ENCODE results near the gene OLFM2.

Gene OLFM2

DNA sequence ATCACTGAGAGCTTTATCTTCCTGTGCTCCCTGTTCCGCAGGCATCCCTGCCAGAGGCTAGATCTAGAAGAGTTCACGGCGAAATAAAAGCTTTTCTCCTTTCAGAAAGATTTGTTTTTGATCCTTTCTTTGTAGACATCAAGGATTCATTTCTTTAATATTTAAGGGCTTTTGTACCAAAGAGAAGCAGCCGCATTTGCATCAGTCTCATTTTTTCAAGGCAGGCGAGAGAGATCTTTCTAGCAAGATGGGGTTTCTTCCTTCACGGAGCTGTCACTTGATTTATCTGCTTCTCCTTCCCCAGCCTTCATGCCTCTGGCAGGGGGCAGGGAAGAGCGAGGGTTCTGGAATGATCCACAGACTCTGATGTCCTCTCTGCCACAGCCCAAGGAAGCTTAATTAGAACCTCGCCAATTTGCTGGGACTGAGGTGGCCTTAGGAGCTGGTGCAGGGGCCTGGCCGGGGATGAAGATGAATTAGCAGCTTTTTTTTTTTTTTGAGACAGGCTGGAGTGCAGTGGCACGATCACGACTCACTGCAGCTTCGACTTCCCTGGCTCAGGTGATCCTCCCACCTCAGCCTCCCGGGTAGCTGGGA lies 61.2 kb downstream of the OLFM2 start:
- TF ChIP-seq ZFP30 (CRISPR knock-in tag; IDR thresholded peaks at IDR 0.05) (no peak), RARB (CRISPR knock-in tag; IDR thresholded peaks at IDR 0.05) (no peak), ZFP3 (CRISPR knock-in tag; IDR thresholded peaks at IDR 0.05) (no peak), ESRRG (CRISPR knock-in tag; IDR thresholded peaks at IDR 0.05) (no peak), ZNF565 (CRISPR knock-in tag; conservative IDR thresholded peaks at IDR 0.05; ENCODE audit: low read depth) (no peak), ZNF70 (CRISPR knock-in tag; IDR thresholded peaks at IDR 0.05) (no peak), ZNF8 (CRISPR knock-in tag; IDR thresholded peaks at IDR 0.05) (no peak), ZC3H10 (CRISPR knock-in tag; IDR thresholded peaks at IDR 0.05) (no peak), GLIS3 (CRISPR knock-in tag; IDR thresholded peaks at IDR 0.05) (no peak), OSR1 (CRISPR knock-in tag; IDR thresholded peaks at IDR 0.05) (no peak)
- TF ChIP-seq, protein P1, sequence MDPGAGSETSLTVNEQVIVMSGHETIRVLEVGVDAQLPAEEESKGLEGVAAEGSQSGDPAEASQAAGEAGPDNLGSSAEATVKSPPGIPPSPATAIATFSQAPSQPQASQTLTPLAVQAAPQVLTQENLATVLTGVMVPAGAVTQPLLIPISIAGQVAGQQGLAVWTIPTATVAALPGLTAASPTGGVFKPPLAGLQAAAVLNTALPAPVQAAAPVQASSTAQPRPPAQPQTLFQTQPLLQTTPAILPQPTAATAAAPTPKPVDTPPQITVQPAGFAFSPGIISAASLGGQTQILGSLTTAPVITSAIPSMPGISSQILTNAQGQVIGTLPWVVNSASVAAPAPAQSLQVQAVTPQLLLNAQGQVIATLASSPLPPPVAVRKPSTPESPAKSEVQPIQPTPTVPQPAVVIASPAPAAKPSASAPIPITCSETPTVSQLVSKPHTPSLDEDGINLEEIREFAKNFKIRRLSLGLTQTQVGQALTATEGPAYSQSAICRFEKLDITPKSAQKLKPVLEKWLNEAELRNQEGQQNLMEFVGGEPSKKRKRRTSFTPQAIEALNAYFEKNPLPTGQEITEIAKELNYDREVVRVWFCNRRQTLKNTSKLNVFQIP (CRISPR knock-in tag; IDR thresholded peaks at IDR 0.05; ENCODE audit: borderline replicate concordance, low read depth) = no peak
- no peak for ATAC-seq

- no peak for ATAC-seq
- no peak for TF ChIP-seq TOX (CRISPR knock-in tag; IDR thresholded peaks at IDR 0.05; ENCODE audit: borderline replicate concordance)
- TF ChIP-seq ZC3H10 (CRISPR knock-in tag; IDR thresholded peaks at IDR 0.05) = no peak
- TF ChIP-seq ARNTL (CRISPR knock-in tag; IDR thresholded peaks at IDR 0.05; ENCODE audit: borderline replicate concordance, low read depth) = no peak
- TF ChIP-seq, protein P2, sequence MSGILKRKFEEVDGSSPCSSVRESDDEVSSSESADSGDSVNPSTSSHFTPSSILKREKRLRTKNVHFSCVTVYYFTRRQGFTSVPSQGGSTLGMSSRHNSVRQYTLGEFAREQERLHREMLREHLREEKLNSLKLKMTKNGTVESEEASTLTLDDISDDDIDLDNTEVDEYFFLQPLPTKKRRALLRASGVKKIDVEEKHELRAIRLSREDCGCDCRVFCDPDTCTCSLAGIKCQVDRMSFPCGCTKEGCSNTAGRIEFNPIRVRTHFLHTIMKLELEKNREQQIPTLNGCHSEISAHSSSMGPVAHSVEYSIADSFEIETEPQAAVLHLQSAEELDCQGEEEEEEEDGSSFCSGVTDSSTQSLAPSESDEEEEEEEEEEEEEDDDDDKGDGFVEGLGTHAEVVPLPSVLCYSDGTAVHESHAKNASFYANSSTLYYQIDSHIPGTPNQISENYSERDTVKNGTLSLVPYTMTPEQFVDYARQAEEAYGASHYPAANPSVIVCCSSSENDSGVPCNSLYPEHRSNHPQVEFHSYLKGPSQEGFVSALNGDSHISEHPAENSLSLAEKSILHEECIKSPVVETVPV (CRISPR knock-in tag; IDR thresholded peaks at IDR 0.05) = no peak
- no peak for TF ChIP-seq CSDC2 (CRISPR knock-in tag; IDR thresholded peaks at IDR 0.05)
- TF ChIP-seq, protein P3, sequence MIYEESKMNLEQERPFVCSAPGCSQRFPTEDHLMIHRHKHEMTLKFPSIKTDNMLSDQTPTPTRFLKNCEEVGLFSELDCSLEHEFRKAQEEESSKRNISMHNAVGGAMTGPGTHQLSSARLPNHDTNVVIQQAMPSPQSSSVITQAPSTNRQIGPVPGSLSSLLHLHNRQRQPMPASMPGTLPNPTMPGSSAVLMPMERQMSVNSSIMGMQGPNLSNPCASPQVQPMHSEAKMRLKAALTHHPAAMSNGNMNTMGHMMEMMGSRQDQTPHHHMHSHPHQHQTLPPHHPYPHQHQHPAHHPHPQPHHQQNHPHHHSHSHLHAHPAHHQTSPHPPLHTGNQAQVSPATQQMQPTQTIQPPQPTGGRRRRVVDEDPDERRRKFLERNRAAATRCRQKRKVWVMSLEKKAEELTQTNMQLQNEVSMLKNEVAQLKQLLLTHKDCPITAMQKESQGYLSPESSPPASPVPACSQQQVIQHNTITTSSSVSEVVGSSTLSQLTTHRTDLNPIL (CRISPR knock-in tag; IDR thresholded peaks at IDR 0.05; ENCODE audit: low read depth) = no peak
- TF ChIP-seq TCF4 (CRISPR knock-in tag; IDR thresholded peaks at IDR 0.05; ENCODE audit: borderline replicate concordance) = no peak
- no peak for TF ChIP-seq ISL1 (CRISPR knock-in tag; IDR thresholded peaks at IDR 0.05)
- TF ChIP-seq GLIS3 (CRISPR knock-in tag; IDR thresholded peaks at IDR 0.05) = no peak
- TF ChIP-seq TSHZ2 (CRISPR knock-in tag; IDR thresholded peaks at IDR 0.05) = no peak
- TF ChIP-seq, protein P1 (CRISPR knock-in tag; IDR thresholded peaks at IDR 0.05; ENCODE audit: borderline replicate concordance, low read depth) = no peak
These were observed 63.6 kb downstream of the OLFM2 start for GRCh38 chr19:9872618-9873242.

GRCh38 chr19:9871626-9872338 lies 64.5 kb downstream of the OLFM2 start:
- ATAC-seq = no peak
- TF ChIP-seq TSHZ2 (CRISPR knock-in tag; IDR thresholded peaks at IDR 0.05) = no peak
- no peak for TF ChIP-seq TOX (CRISPR knock-in tag; IDR thresholded peaks at IDR 0.05; ENCODE audit: borderline replicate concordance)
- TF ChIP-seq PATZ1 (CRISPR knock-in tag; IDR thresholded peaks at IDR 0.05; ENCODE audit: borderline replicate concordance) = no peak
- TF ChIP-seq, protein P2 (CRISPR knock-in tag; IDR thresholded peaks at IDR 0.05) = no peak
- no peak for TF ChIP-seq ZNF565 (CRISPR knock-in tag; conservative IDR thresholded peaks at IDR 0.05; ENCODE audit: low read depth)
- no peak for TF ChIP-seq ZFP30 (CRISPR knock-in tag; IDR thresholded peaks at IDR 0.05)
